ENCODE data around the gene CSF3R.

Gene CSF3R

DNA sequence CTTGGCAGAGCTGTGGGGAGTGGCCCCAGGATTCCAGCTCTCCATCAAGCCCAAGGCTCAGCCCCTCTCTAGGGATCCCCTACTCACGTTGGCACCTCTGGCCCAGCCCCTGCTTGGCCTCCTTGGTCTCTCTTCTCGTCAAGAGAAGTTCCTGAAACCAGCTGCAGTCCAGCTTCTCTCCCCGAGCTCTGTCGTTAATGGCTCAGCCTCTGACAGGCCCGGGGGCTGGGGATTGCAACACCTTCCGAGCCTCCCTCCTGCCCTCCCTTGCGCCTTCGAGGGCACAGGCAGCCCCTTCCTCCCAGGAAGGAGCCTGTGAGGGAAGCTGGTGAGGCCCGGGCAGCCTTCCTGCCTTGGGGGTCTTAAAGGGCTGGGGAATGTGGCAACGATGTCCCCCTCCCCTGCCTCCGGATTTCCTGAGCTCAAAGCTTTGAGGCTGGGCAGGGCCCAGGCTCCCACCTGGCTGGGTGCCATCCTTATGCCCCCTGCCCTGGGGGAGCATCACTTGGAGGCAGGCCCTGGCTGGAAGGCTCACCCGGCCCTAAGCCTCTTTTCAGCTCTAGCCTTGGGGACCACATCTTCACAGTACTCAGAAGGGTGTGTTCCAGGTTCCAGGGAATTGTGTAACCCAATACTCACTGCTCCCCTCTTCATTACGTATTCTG is at the start of gene CSF3R:
TSS of gene CSF3R (minus strand) at position 190 of the 665 bp plus-strand sequence. CDS start 3,417 bp downstream, outside the sequence.
- Histone ChIP-seq H3K4me3 (ENCODE audit: low read depth, low read length) (no peak within 1 kb of the TSS), H3K27me3 (replicated peaks) (no peaks in the 10 kb centered on the region), H3K36me3 (replicated peaks) (no peaks in the 10 kb centered on the region), H3K27ac (no peak within 1 kb of the TSS)
- in situ Hi-C loops (cut with HindIII; ENCODE audit: low pct_ligation_motif_present, low sequenced_read_pairs): no loop called here
- no peak for TF ChIP-seq CTCF (IDR thresholded peaks at IDR 0.05; ENCODE audit: low read depth, low read length, missing control alignments)
- no peak for DNase-seq

GRCh38 chr1:36531833-36532232 is 49.1 kb upstream of the CSF3R start:
- no peak for DNase-seq
- in situ Hi-C loops (cut with HindIII; ENCODE audit: low pct_ligation_motif_present, low sequenced_read_pairs): no loop called here
- H3K27ac ChIP-seq: no peak overlapping the region
- H3K27me3 ChIP-seq (replicated peaks): no peaks in the 10 kb centered on the region
- H3K4me3 ChIP-seq (ENCODE audit: low read depth, low read length): no peak overlapping the region
- H3K36me3 ChIP-seq (replicated peaks): no peaks in the 10 kb centered on the region
- no peak for TF ChIP-seq CTCF (IDR thresholded peaks at IDR 0.05; ENCODE audit: low read depth, low read length, missing control alignments)

DNA sequence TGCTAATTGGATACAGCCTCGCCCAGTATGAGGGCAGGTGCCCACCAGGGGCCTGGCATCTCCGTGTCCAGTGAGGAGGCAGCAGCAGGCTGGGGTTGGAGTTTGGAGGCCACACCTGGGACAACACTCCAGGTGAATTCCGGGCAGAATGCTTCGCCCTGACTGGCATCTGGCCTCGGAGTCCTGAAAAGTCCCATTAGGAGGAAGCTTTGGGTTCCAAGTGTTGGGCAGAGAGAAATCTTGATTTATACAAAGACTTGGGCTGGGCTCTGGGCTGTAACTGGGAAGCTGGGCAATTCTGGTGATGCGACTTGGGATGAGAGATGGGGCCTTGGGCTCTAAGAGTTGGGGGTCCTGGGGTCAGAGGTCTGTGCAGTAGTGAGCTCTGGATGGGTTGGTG is 48.1 kb upstream of the CSF3R start:
- no peaks in the 10 kb centered on the region for H3K27me3 ChIP-seq (replicated peaks)
- H3K36me3 ChIP-seq (replicated peaks): no peaks in the 10 kb centered on the region
- no peak overlapping the region for H3K4me3 ChIP-seq (ENCODE audit: low read depth, low read length)
- in situ Hi-C loops (cut with HindIII; ENCODE audit: low pct_ligation_motif_present, low sequenced_read_pairs): no loop called here
- no peak for TF ChIP-seq CTCF (IDR thresholded peaks at IDR 0.05; ENCODE audit: low read depth, low read length, missing control alignments)
- DNase-seq: no peak
- H3K27ac ChIP-seq: no peak overlapping the region

DNA sequence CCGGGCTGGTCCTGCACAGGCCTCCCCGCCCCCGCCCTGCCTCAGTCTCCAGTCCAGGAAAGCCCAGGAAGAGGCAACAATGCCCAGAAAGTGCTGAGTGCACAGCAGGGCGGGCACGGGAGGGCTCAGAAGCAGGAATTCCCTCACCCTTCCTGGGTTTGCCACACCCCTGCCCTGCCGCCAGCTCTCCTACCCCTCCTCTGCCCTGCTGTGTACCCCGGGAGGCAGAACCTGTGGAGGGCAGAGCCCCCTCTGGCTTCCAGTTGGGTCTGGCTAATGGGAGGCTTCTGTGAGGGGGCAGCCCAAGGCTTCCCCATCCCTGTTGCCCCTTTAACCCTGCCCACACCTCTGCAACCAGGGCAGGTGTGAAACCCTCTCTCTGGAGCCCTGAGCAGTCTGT is 47.5 kb upstream of the CSF3R start:
- in situ Hi-C loops (cut with HindIII; ENCODE audit: low pct_ligation_motif_present, low sequenced_read_pairs): no loop called here
- DNase-seq: no peak
- no peaks in the 10 kb centered on the region for H3K36me3 ChIP-seq (replicated peaks)
- H3K27ac ChIP-seq: no peak overlapping the region
- no peak for TF ChIP-seq CTCF (IDR thresholded peaks at IDR 0.05; ENCODE audit: low read depth, low read length, missing control alignments)
- H3K27me3 ChIP-seq (replicated peaks): no peaks in the 10 kb centered on the region
- no peak overlapping the region for H3K4me3 ChIP-seq (ENCODE audit: low read depth, low read length)

DNA sequence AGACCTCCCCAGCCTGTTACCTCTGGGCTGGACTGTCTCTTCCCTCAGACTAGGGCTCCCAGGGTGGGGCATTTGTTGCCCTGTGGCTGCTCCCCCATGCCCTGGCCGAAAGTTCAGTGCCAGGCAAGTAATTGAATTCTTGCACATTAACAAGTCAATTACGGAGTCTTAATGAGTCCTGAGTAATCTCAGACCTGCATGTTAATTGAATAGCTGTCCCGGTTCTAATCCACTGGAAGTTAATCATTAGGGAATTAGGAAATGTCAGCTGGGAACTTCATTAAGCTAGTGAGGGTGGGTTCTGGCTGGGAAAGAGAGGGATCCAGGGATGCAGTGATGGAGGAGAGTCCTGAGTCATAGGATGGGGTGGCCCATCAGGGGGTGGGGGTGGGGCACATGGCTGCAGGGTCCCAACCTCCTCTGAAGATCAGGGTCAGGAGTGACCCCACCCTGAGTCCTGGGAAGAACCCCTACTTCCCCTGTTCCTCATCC is 47.1 kb upstream of the CSF3R start:
- no peaks in the 10 kb centered on the region for H3K36me3 ChIP-seq (replicated peaks)
- no peak overlapping the region for H3K4me3 ChIP-seq (ENCODE audit: low read depth, low read length)
- H3K27ac ChIP-seq: no peak overlapping the region
- TF ChIP-seq CTCF (IDR thresholded peaks at IDR 0.05; ENCODE audit: low read depth, low read length, missing control alignments): no peak
- H3K27me3 ChIP-seq (replicated peaks): no peaks in the 10 kb centered on the region
- no peak for DNase-seq
- in situ Hi-C loops (cut with HindIII; ENCODE audit: low pct_ligation_motif_present, low sequenced_read_pairs): no loop called here
